ENCODE results near the gene CACNB4.

The CACNB4 gene

GRCh38 chr2:151872463-151872862, 226.4 kb downstream of the CACNB4 start:
- in situ Hi-C loops (cut with HindIII; ENCODE audit: low sequenced_read_pairs): no loop called here

GRCh38 chr2:151869291-151869690, 229.6 kb downstream of the CACNB4 start:
- in situ Hi-C loops (cut with HindIII; ENCODE audit: low sequenced_read_pairs): no loop called here

- in situ Hi-C loops (cut with HindIII; ENCODE audit: low sequenced_read_pairs): no loop called here
Measured at GRCh38 chr2:151862700-151863099, 236.1 kb downstream of the CACNB4 start.

GRCh38 chr2:151861174-151861573, 237.7 kb downstream of the CACNB4 start:
- in situ Hi-C loops (cut with HindIII; ENCODE audit: low sequenced_read_pairs): no loop called here

GRCh38 chr2:151860613-151861146, 238.2 kb downstream of the CACNB4 start:
- in situ Hi-C loops (cut with HindIII; ENCODE audit: low sequenced_read_pairs): no loop called here

GRCh38 chr2:151860210-151860609, 238.6 kb downstream of the CACNB4 start:
- in situ Hi-C loops (cut with HindIII; ENCODE audit: low sequenced_read_pairs): no loop called here

- in situ Hi-C loops (cut with HindIII; ENCODE audit: low sequenced_read_pairs): no loop called here
Measured at GRCh38 chr2:151857650-151858049, 241.2 kb downstream of the CACNB4 start.

- in situ Hi-C loops (cut with HindIII; ENCODE audit: low sequenced_read_pairs): no loop called here
Measured at GRCh38 chr2:151855111-151855510, 243.7 kb downstream of the CACNB4 start.

- in situ Hi-C loops (cut with HindIII; ENCODE audit: low sequenced_read_pairs): no loop called here
Measured at GRCh38 chr2:151853070-151853758, 245.6 kb downstream of the CACNB4 start.

GRCh38 chr2:151852260-151853069, 246.4 kb downstream of the CACNB4 start:
- in situ Hi-C loops (cut with HindIII; ENCODE audit: low sequenced_read_pairs): no loop called here

- in situ Hi-C loops (cut with HindIII; ENCODE audit: low sequenced_read_pairs): no loop called here
Measured at GRCh38 chr2:151851761-151852160, 247.1 kb downstream of the CACNB4 start.

- in situ Hi-C loops (cut with HindIII; ENCODE audit: low sequenced_read_pairs): no loop called here
Measured at GRCh38 chr2:151849413-151850010, 249.3 kb downstream of the CACNB4 start.

GRCh38 chr2:151845884-151846283, 253.0 kb downstream of the CACNB4 start:
- in situ Hi-C loops (cut with HindIII; ENCODE audit: low sequenced_read_pairs): no loop called here

GRCh38 chr2:151845481-151845880, 253.4 kb downstream of the CACNB4 start:
- in situ Hi-C loops (cut with HindIII; ENCODE audit: low sequenced_read_pairs): no loop called here

GRCh38 chr2:151844211-151844896, 254.5 kb downstream of the CACNB4 start:
- in situ Hi-C loops (cut with HindIII; ENCODE audit: low sequenced_read_pairs): no loop called here

- in situ Hi-C loops (cut with HindIII; ENCODE audit: low sequenced_read_pairs): no loop called here
Measured at GRCh38 chr2:151843691-151844061, 255.2 kb downstream of the CACNB4 start.

GRCh38 chr2:151842830-151843690, 255.8 kb downstream of the CACNB4 start:
- in situ Hi-C loops (cut with HindIII; ENCODE audit: low sequenced_read_pairs): no loop called here

- in situ Hi-C loops (cut with HindIII; ENCODE audit: low sequenced_read_pairs): no loop called here
Measured at GRCh38 chr2:151841047-151841424, 257.8 kb downstream of the CACNB4 start.

- in situ Hi-C loops (cut with HindIII; ENCODE audit: low sequenced_read_pairs): no loop called here
Measured at GRCh38 chr2:151840216-151841046, 258.4 kb downstream of the CACNB4 start.

Measured in DLD1 (cell line).